HEK293 (cell line): Measurements from ENCODE around the gene PRDM15.

Experiments
- ELK4 ChIP-seq: IDR thresholded peaks from 2 replicates; pipeline ENCODE4 v1.6.1; 2011; ENCODE audit warnings: mild to moderate bottlenecking, low read depth, low read length, borderline replicate concordance
- SALL2 ChIP-seq: fragments of 450-650 bp; formaldehyde crosslinking; IDR thresholded peaks from 2 replicates; pipeline ENCODE4 v1.5.0; 2017; ENCODE audit warnings: missing biosample characterization, mild to moderate bottlenecking, missing genetic modification characterization, borderline replicate concordance
- ZBTB21 ChIP-seq: fragments of 450-650 bp; formaldehyde crosslinking; IDR thresholded peaks from 2 replicates; pipeline ENCODE4 v1.5.1; 2017; ENCODE audit warnings: missing biosample characterization, missing genetic modification characterization
- ZBTB8A ChIP-seq: fragments of 450-650 bp; formaldehyde crosslinking; IDR thresholded peaks from 2 replicates; pipeline ENCODE4 v1.5.1; 2016; ENCODE audit warnings: missing biosample characterization, missing genetic modification characterization
- ZNF121 ChIP-seq: fragments of 450-650 bp; formaldehyde crosslinking; IDR thresholded peaks from 2 replicates; pipeline ENCODE4 v1.5.1; 2016; ENCODE audit warnings: missing biosample characterization, missing genetic modification characterization
- ZNF174 ChIP-seq: fragments of 450-650 bp; formaldehyde crosslinking; IDR thresholded peaks from 2 replicates; pipeline ENCODE4 v1.5.0; 2017; ENCODE audit warnings: missing biosample characterization, mild to moderate bottlenecking, missing genetic modification characterization
- ZNF26 ChIP-seq: fragments of 450-650 bp; formaldehyde crosslinking; IDR thresholded peaks from 2 replicates; pipeline ENCODE4 v1.5.1; 2016; ENCODE audit warnings: missing biosample characterization, missing genetic modification characterization
- ZNF639 ChIP-seq: fragments of 450-650 bp; formaldehyde crosslinking; IDR thresholded peaks from 2 replicates; pipeline ENCODE4 v1.5.1; 2016; ENCODE audit warnings: missing biosample characterization, missing genetic modification characterization
- ZNF660 ChIP-seq: fragments of 450-650 bp; IDR thresholded peaks from 2 replicates; pipeline ENCODE4 v1.5.1; 2018; ENCODE audit warnings: missing biosample characterization, mild to moderate bottlenecking, missing genetic modification characterization
- TF ChIP-seq, protein P1 (sequence below): fragments of 450-650 bp; formaldehyde crosslinking; IDR thresholded peaks from 2 replicates; pipeline ENCODE4 v1.5.1; 2016; ENCODE audit warnings: missing biosample characterization, missing genetic modification characterization
- TF ChIP-seq, protein P2 (sequence below): fragments of 450-650 bp; IDR thresholded peaks from 2 replicates; pipeline ENCODE4 v1.5.1; 2018; ENCODE audit warnings: missing biosample characterization, missing genetic modification characterization
- TF ChIP-seq, protein P3 (sequence below): fragments of 450-650 bp; formaldehyde crosslinking; IDR thresholded peaks from 2 replicates; pipeline ENCODE4 v1.5.1; 2017; ENCODE audit warnings: missing biosample characterization, missing genetic modification characterization
- TF ChIP-seq, protein P4 (sequence below): sonication (generic); formaldehyde crosslinking; IDR thresholded peaks from 2 replicates; pipeline ENCODE4 v1.8.1; 2022; ENCODE audit warnings: mild to moderate bottlenecking, moderate library complexity, missing genetic modification reagents
- TF ChIP-seq, protein P5 (sequence below): fragments of 450-650 bp; formaldehyde crosslinking; conservative IDR thresholded peaks from 2 replicates; pipeline ENCODE4 v1.5.1; 2016; ENCODE audit warnings: low read depth, missing biosample characterization, missing genetic modification characterization

- TF ChIP-seq, protein P1, sequence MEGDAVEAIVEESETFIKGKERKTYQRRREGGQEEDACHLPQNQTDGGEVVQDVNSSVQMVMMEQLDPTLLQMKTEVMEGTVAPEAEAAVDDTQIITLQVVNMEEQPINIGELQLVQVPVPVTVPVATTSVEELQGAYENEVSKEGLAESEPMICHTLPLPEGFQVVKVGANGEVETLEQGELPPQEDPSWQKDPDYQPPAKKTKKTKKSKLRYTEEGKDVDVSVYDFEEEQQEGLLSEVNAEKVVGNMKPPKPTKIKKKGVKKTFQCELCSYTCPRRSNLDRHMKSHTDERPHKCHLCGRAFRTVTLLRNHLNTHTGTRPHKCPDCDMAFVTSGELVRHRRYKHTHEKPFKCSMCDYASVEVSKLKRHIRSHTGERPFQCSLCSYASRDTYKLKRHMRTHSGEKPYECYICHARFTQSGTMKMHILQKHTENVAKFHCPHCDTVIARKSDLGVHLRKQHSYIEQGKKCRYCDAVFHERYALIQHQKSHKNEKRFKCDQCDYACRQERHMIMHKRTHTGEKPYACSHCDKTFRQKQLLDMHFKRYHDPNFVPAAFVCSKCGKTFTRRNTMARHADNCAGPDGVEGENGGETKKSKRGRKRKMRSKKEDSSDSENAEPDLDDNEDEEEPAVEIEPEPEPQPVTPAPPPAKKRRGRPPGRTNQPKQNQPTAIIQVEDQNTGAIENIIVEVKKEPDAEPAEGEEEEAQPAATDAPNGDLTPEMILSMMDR (tag by site-specific recombination) = no peak
- no peak for TF ChIP-seq ZNF639 (tag by site-specific recombination)
- TF ChIP-seq, protein P2, sequence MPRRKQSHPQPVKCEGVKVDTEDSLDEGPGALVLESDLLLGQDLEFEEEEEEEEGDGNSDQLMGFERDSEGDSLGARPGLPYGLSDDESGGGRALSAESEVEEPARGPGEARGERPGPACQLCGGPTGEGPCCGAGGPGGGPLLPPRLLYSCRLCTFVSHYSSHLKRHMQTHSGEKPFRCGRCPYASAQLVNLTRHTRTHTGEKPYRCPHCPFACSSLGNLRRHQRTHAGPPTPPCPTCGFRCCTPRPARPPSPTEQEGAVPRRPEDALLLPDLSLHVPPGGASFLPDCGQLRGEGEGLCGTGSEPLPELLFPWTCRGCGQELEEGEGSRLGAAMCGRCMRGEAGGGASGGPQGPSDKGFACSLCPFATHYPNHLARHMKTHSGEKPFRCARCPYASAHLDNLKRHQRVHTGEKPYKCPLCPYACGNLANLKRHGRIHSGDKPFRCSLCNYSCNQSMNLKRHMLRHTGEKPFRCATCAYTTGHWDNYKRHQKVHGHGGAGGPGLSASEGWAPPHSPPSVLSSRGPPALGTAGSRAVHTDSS (tag by site-specific recombination) = no peak
- no peak for TF ChIP-seq ZNF26 (tag by site-specific recombination)
- TF ChIP-seq ZNF121 (tag by site-specific recombination) = no peak
- TF ChIP-seq ELK4 = no peak
- TF ChIP-seq SALL2 (tag by site-specific recombination) = no peak
- TF ChIP-seq ZBTB8A = no peak
- TF ChIP-seq ZBTB21 (tag by site-specific recombination) = no peak
- no peak for TF ChIP-seq ZNF174 (tag by site-specific recombination)
- TF ChIP-seq, protein P3, sequence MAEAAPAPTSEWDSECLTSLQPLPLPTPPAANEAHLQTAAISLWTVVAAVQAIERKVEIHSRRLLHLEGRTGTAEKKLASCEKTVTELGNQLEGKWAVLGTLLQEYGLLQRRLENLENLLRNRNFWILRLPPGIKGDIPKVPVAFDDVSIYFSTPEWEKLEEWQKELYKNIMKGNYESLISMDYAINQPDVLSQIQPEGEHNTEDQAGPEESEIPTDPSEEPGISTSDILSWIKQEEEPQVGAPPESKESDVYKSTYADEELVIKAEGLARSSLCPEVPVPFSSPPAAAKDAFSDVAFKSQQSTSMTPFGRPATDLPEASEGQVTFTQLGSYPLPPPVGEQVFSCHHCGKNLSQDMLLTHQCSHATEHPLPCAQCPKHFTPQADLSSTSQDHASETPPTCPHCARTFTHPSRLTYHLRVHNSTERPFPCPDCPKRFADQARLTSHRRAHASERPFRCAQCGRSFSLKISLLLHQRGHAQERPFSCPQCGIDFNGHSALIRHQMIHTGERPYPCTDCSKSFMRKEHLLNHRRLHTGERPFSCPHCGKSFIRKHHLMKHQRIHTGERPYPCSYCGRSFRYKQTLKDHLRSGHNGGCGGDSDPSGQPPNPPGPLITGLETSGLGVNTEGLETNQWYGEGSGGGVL (tag by site-specific recombination) = no peak
- no peak for TF ChIP-seq ZNF660 (tag by site-specific recombination)
- TF ChIP-seq, protein P4, sequence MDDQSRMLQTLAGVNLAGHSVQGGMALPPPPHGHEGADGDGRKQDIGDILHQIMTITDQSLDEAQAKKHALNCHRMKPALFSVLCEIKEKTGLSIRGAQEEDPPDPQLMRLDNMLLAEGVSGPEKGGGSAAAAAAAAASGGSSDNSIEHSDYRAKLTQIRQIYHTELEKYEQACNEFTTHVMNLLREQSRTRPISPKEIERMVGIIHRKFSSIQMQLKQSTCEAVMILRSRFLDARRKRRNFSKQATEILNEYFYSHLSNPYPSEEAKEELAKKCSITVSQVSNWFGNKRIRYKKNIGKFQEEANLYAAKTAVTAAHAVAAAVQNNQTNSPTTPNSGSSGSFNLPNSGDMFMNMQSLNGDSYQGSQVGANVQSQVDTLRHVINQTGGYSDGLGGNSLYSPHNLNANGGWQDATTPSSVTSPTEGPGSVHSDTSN (CRISPR knock-in tag) = no peak
- TF ChIP-seq, protein P5, sequence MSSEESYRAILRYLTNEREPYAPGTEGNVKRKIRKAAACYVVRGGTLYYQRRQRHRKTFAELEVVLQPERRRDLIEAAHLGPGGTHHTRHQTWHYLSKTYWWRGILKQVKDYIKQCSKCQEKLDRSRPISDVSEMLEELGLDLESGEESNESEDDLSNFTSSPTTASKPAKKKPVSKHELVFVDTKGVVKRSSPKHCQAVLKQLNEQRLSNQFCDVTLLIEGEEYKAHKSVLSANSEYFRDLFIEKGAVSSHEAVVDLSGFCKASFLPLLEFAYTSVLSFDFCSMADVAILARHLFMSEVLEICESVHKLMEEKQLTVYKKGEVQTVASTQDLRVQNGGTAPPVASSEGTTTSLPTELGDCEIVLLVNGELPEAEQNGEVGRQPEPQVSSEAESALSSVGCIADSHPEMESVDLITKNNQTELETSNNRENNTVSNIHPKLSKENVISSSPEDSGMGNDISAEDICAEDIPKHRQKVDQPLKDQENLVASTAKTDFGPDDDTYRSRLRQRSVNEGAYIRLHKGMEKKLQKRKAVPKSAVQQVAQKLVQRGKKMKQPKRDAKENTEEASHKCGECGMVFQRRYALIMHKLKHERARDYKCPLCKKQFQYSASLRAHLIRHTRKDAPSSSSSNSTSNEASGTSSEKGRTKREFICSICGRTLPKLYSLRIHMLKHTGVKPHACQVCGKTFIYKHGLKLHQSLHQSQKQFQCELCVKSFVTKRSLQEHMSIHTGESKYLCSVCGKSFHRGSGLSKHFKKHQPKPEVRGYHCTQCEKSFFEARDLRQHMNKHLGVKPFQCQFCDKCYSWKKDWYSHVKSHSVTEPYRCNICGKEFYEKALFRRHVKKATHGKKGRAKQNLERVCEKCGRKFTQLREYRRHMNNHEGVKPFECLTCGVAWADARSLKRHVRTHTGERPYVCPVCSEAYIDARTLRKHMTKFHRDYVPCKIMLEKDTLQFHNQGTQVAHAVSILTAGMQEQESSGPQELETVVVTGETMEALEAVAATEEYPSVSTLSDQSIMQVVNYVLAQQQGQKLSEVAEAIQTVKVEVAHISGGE (tag by site-specific recombination) = no peak
Measured at GRCh38 chr21:41812679-41813078, 66.5 kb downstream of the PRDM15 start.
